OCI-LY7 (cell line): ENCODE results near the gene NT5C3A. TPM values are rescaled to one million over a fixed set of nuclear protein-coding genes. Genes with fewer than 3 reads are reported as not detected.

ENCODE experiments used
- BruUV-seq: library from RNA; stranded (reverse); fragments of 400-500 nt; replicated peaks from 2 replicates; lab custom pipeline; 2021; lab: Mats Ljungman, UMichigan
- CTCF ChIA-PET: fragments of 300-600 bp; sonication (Branson Sonifier 250); formaldehyde crosslinking; loops from one replicate; lab custom pipeline; 2022; ENCODE audit warnings: antibody characterized with exemption; ENCODE audit not compliant: unreplicated experiment; lab: Charles Lee
- POLR2A ChIA-PET: fragments of 300-600 bp; sonication (Branson Sonifier 250); formaldehyde crosslinking; loops from one replicate; lab custom pipeline; 2022; ENCODE audit warnings: antibody characterized with exemption; lab: Charles Lee
- DNase-seq: peaks from one replicate; pipeline ENCODE4 v3.0.0-alpha.2; 2015; ENCODE audit warnings: low spot score
- H2AFZ ChIP-seq: fragments of 200-600 bp; sonication (generic), shearing (Covaris generic); 2 replicates; pipeline ENCODE4 v1.6.1; 2014; ENCODE audit warnings: mild to moderate bottlenecking, antibody characterized with exemption, low read length, moderate library complexity
- H3K27ac ChIP-seq: fragments of 200-600 bp; sonication (generic); 2 replicates; pipeline ENCODE4 v1.5.1; 2014; ENCODE audit warnings: mixed run types, low read depth, mild to moderate bottlenecking, moderate library complexity, low read length, inconsistent platforms; ENCODE audit not compliant: poor library complexity, severe bottlenecking
- H3K36me3 ChIP-seq: fragments of 200-600 bp; sonication (generic); 2 replicates; pipeline ENCODE4 v1.6.1; 2014; ENCODE audit warnings: mild to moderate bottlenecking, antibody characterized with exemption, low read length, moderate library complexity, mixed read lengths; ENCODE audit not compliant: insufficient read depth
- H3K4me1 ChIP-seq: fragments of 200-600 bp; sonication (generic); 2 replicates; pipeline ENCODE4 v1.5.1; 2014; ENCODE audit warnings: mild to moderate bottlenecking, low read length; ENCODE audit not compliant: insufficient read depth, poor library complexity, severe bottlenecking
- H3K4me2 ChIP-seq: fragments of 200-600 bp; sonication (generic); 2 replicates; pipeline ENCODE4 v1.6.1; 2014; ENCODE audit warnings: mild to moderate bottlenecking, low read length
- H3K4me3 ChIP-seq: fragments of 200-600 bp; sonication (generic); 2 replicates; pipeline ENCODE4 v1.5.1; 2014; ENCODE audit warnings: mild to moderate bottlenecking, low read depth, low read length; ENCODE audit not compliant: poor library complexity, severe bottlenecking
- H3K79me2 ChIP-seq: fragments of 200-600 bp; sonication (generic); 2 replicates; pipeline ENCODE4 v1.6.1; 2016; ENCODE audit warnings: low read depth, mild to moderate bottlenecking, low read length, moderate library complexity, mixed read lengths; ENCODE audit not compliant: insufficient read depth
- H3K9me2 ChIP-seq: fragments of 200-600 bp; sonication (generic); 2 replicates; pipeline ENCODE4 v1.6.1; 2016; ENCODE audit warnings: mild to moderate bottlenecking, low read length, mixed read lengths; ENCODE audit not compliant: insufficient read depth
- H3K9me3 ChIP-seq: fragments of 200-600 bp; sonication (generic); 2 replicates; pipeline ENCODE4 v1.6.1; 2014; ENCODE audit warnings: mild to moderate bottlenecking, mixed run types, low read length, mixed read lengths
- H4K20me1 ChIP-seq: fragments of 200-600 bp; sonication (generic); 2 replicates; pipeline ENCODE4 v1.6.1; 2014; ENCODE audit warnings: mild to moderate bottlenecking, antibody characterized with exemption, low read length, moderate library complexity, mixed read lengths; ENCODE audit not compliant: insufficient read depth
- EZH2phosphoT487 ChIP-seq: fragments of 200-600 bp; sonication (generic); IDR thresholded peaks from 2 replicates; pipeline ENCODE4 v1.6.1; 2018; ENCODE audit warnings: low read depth, borderline replicate concordance, mild to moderate bottlenecking, mixed run types, antibody characterized with exemption, low read length, moderate library complexity, mixed read lengths
- intact Hi-C: fragments of 100-400 bp; cut with micrococcal nuclease; formaldehyde crosslinking; loops from one replicate; pipeline ENCODE4 v1.10.0; 2022; ENCODE audit not compliant: unreplicated experiment
- total RNA-seq, 2 experiments: library from RNA; depleted of rRNA in 1 of 2; stranded (reverse); fragments of >200 nt in 1 of 2; shearing (Covaris generic) in 1 of 2; gene quantifications; 2 replicates each; pipeline ENCODE4 v1.2.3, GENCODE V29; 2014 to 2022
- TF ChIP-seq, protein P1 (sequence below): fragments of 200-600 bp; sonication (generic); conservative IDR thresholded peaks from 2 replicates; pipeline ENCODE4 v1.5.1; 2014; ENCODE audit warnings: mild to moderate bottlenecking, antibody characterized with exemption, low read length, moderate library complexity, mixed read lengths

The NT5C3A gene
- total RNA-seq, 2 experiments from 2014 or later = 37.1 to 62.4 TPM

GRCh38 chr7:33044401-33044718 lies 18.2 kb downstream of the NT5C3A start:
- TF ChIP-seq, protein P1, sequence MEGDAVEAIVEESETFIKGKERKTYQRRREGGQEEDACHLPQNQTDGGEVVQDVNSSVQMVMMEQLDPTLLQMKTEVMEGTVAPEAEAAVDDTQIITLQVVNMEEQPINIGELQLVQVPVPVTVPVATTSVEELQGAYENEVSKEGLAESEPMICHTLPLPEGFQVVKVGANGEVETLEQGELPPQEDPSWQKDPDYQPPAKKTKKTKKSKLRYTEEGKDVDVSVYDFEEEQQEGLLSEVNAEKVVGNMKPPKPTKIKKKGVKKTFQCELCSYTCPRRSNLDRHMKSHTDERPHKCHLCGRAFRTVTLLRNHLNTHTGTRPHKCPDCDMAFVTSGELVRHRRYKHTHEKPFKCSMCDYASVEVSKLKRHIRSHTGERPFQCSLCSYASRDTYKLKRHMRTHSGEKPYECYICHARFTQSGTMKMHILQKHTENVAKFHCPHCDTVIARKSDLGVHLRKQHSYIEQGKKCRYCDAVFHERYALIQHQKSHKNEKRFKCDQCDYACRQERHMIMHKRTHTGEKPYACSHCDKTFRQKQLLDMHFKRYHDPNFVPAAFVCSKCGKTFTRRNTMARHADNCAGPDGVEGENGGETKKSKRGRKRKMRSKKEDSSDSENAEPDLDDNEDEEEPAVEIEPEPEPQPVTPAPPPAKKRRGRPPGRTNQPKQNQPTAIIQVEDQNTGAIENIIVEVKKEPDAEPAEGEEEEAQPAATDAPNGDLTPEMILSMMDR = no peak
- TF ChIP-seq EZH2phosphoT487 = no peak
- Histone ChIP-seq H3K4me3 (no peak overlapping the region), H3K4me2 (no peak overlapping the region), H4K20me1 (peaks cover 18% of the 10 kb centered on the region; the same call in 1 of the 2 replicates), H3K9me2 (no peaks in the 10 kb centered on the region), H3K79me2 (peaks cover 99% of the 10 kb centered on the region), H3K4me1 (peaks cover 70% of the 10 kb centered on the region), H3K27ac (no peak overlapping the region), H3K36me3 (peaks cover 20% of the 10 kb centered on the region), H3K9me3 (no peaks in the 10 kb centered on the region), H2AFZ (no peak overlapping the region)
- intact Hi-C loops = no loop called here
- POLR2A ChIA-PET = interaction anchor here (0.7 to 3.3 kb wide), 3 partner anchors 10 to 18 kb away, joined by 3 to 23 read pairs (median 4); partner anchors contain the start of gene NT5C3A
- BruUV-seq = no TSS peak
- DNase-seq = no peak
- CTCF ChIA-PET = no interaction called here

DNA sequence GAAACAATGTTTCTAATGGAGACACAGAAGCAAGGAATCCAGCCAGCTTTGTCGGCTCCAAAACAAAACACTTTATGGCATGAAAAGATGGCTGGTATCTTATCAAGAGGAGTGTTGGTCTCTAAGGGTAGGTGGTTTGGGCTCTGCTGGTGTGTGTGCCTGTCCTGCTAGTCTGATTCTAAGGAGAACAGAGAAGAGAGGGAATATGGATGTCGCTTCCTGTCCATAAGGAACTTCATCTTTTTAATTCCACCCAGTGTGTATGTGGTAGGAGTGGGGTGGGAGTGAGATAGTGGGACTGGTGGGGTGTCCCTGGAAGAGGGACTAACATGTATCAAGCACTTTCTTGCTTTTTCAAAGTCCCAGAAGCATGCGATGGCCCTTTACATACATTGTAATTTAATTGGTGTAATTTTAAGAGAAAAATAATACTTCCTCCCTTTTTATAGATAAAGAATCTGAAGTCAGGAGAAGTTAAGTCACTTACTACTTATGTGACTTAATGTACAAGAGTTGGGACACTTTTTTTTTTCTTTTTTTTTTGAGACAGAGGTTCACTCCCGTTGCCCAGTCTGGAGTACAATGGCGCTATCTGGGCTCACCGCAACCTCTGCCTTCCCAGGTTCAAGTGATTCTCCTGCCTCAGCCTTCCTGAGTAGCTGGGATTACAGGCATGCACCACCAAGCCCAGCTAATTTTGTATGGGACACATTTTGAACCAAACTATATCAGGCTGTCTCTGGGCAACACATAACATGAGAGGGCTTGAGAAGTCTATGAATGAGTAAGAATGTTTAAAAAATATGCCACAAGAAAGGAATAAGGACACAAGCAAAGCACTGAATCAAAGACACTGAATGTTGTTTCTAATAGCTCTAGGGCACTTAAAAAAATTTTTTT lies 18.8 kb downstream of the NT5C3A start:
- ChIA-PET CTCF (no interaction called here), POLR2A (interaction anchor here (1.1 to 3.3 kb wide), 3 partner anchors 10 to 154 kb away, joined by 4 to 23 read pairs (median 4); partner anchors contain the start of gene NT5C3A)
- TF ChIP-seq, protein P1 = no peak
- no peak for TF ChIP-seq EZH2phosphoT487
- H3K9me3 ChIP-seq = no peaks in the 10 kb centered on the region
- H3K9me2 ChIP-seq = no peaks in the 10 kb centered on the region
- peaks cover 20% of the 10 kb centered on the region for H3K36me3 ChIP-seq
- H4K20me1 ChIP-seq = peaks cover 24% of the 10 kb centered on the region
- no TSS peak for BruUV-seq
- intact Hi-C loops = no loop called here
- peaks cover 99% of the 10 kb centered on the region for H3K79me2 ChIP-seq
- no peak overlapping the region for H2AFZ ChIP-seq
- H3K4me3 ChIP-seq = no peak overlapping the region
- DNase-seq = no peak
- no peak overlapping the region for H3K27ac ChIP-seq
- H3K4me2 ChIP-seq = no peak overlapping the region
- peaks cover 69% of the 10 kb centered on the region for H3K4me1 ChIP-seq
